Measurements from ENCODE around the gene ARID1B. TPM values are rescaled to one million over a fixed set of nuclear protein-coding genes. Genes with fewer than 3 reads are reported as not detected.

Gene ARID1B
- total and polyA plus RNA-seq, 2 donors (not counting 1 experiment from before 2014, with no cell fraction given): 47.2 to 280 TPM

DNA sequence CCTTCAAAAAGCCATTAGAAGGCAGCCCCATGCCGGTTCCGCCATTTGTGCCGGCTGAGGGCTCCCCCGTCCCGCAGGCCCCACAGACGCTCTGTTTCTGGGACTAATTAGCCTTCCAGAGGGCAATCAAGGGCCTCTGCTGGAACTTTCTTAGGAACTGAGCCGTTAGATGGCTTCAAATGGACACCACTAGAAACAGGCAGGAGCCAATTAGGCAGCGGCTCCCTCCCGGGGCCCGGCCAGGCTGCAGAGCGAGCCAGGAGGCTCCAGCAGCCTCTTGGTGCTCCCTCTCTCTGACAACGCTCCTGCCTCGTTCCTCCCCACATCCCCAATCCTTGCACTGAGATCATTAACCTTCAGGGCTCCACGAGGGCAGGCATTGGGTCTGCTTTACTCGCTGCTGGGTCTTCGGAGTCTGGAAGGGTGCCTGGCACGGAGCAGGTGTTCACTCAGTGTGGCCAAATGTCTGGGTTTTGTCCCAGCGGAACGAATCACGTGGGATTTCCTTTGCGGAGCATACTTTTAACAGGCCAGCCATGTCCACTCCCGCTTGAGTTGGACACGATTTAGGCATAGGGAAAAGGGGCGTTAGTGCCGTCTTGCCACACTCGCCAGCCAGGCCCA, 447.9 kb downstream of the ARID1B start:
- CTCF ChIA-PET: interaction anchor here (1.0 to 2.9 kb wide), 2 partner anchors 10 to 49 kb away, joined by 3 to 14 read pairs; no protein-coding TSS in a partner anchor
- no peaks in the 10 kb centered on the region for H3K9me3 Mint-ChIP-seq (ENCODE audit: insufficient read depth)
- ATAC-seq (ENCODE audit: low read depth): no peak
- peaks cover 46 to 54% of the 10 kb centered on the region in 2 donors for H3K4me1 ChIP-seq (ENCODE audit: control insufficient read depth in 2 of 2, insufficient read depth in 2 of 2, low read length in 2 of 2)
- no peak overlapping the region for H2AFZ ChIP-seq (ENCODE audit: insufficient read depth, low read depth, low read length, poor library complexity, severe bottlenecking)
- POLR2A ChIA-PET: no interaction called here
- H3K4me3 Mint-ChIP-seq: no peak overlapping the region
- H3K4me3 ChIP-seq (ENCODE audit: control extremely low read depth in 1 of 5, extremely low read depth in 1 of 5, insufficient read depth in 1 of 5, low read depth in 2 of 5, low read length in 4 of 5): no peak overlapping the region
- no peak for DNase-seq
- no peak overlapping the region for H3K9ac ChIP-seq (ENCODE audit: low read length)
- peak overlapping the region; percentile 93 for H3K4me2 ChIP-seq (replicated peaks; ENCODE audit: low read depth, low read length, poor library complexity, severe bottlenecking)
- H3K4me1 Mint-ChIP-seq: peaks cover 50% of the 10 kb centered on the region
- peaks cover 0 to 7% (median 0%) of the 10 kb centered on the region in 3 donors for H3K9me3 ChIP-seq (ENCODE audit: control extremely low read depth in 1 of 3, control insufficient read depth in 2 of 3, insufficient read depth in 1 of 3, low read length in 2 of 3)
- H3K79me2 ChIP-seq (ENCODE audit: control insufficient read depth, insufficient read depth, low read length): no peaks in the 10 kb centered on the region
- intact Hi-C loops (cut with micrococcal nuclease): loop anchor here (1.0 kb wide), 1 partner anchor 48 kb away; no protein-coding TSS in a partner anchor
- H4K20me1 ChIP-seq (ENCODE audit: control insufficient read depth, insufficient read depth, low read length, poor library complexity, severe bottlenecking): peaks cover 7% of the 10 kb centered on the region
- H3K27ac ChIP-seq (ENCODE audit: low read length in 2 of 2): no peak overlapping the region
- H3K36me3 ChIP-seq (replicated peaks in 1 of 2; ENCODE audit: control extremely low read depth in 1 of 2, control insufficient read depth in 1 of 2, extremely low read depth in 1 of 2, insufficient read depth in 2 of 2, low read length in 1 of 2): no peaks in the 10 kb centered on the region
- TF ChIP-seq, protein P1, sequence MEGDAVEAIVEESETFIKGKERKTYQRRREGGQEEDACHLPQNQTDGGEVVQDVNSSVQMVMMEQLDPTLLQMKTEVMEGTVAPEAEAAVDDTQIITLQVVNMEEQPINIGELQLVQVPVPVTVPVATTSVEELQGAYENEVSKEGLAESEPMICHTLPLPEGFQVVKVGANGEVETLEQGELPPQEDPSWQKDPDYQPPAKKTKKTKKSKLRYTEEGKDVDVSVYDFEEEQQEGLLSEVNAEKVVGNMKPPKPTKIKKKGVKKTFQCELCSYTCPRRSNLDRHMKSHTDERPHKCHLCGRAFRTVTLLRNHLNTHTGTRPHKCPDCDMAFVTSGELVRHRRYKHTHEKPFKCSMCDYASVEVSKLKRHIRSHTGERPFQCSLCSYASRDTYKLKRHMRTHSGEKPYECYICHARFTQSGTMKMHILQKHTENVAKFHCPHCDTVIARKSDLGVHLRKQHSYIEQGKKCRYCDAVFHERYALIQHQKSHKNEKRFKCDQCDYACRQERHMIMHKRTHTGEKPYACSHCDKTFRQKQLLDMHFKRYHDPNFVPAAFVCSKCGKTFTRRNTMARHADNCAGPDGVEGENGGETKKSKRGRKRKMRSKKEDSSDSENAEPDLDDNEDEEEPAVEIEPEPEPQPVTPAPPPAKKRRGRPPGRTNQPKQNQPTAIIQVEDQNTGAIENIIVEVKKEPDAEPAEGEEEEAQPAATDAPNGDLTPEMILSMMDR (IDR thresholded peaks at IDR 0.05): no peak
- no peak for TF ChIP-seq EZH2 (IDR thresholded peaks at IDR 0.05; ENCODE audit: borderline replicate concordance, insufficient read depth, low read depth, low read length, poor library complexity, severe bottlenecking)
- peaks cover 11% of the 10 kb centered on the region for H3K27me3 Mint-ChIP-seq
- 97% methylated on average over 26 of the region's 26 CpGs for WGBS (ENCODE audit: insufficient coverage)
- peaks cover 0 to 24% (median 2%) of the 10 kb centered on the region in 4 experiments for H3K27me3 ChIP-seq (replicated peaks in 1 of 4; ENCODE audit: control extremely low read depth in 1 of 4, control insufficient read depth in 3 of 4, insufficient read depth in 4 of 4, low read length in 3 of 4)
- H3K27ac Mint-ChIP-seq: no peak overlapping the region

DNA sequence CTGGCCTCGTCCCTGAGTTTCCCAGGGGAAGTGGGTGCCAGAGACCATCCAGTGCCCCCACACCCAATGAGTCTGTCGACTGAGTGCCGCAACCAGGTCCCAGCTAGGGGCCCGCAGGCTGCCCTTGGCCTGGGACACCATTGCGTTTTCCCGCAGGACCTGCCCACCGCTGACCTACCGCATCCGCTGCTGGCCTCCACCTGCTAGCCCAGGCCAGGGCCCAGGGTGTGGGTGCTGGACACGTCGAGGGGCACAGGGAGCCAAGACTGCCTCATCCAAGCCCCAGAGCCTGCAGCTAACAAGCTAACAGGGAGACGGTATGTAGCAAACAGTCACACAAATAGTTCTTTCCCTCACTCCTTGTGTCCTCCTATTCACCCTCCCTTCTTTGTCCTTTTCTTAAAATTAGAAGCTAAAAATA, 448.4 kb downstream of the ARID1B start:
- H3K4me3 Mint-ChIP-seq: no peak overlapping the region
- Histone ChIP-seq H2AFZ (ENCODE audit: insufficient read depth, low read depth, low read length, poor library complexity, severe bottlenecking) (no peak overlapping the region), H3K4me2 (replicated peaks; ENCODE audit: low read depth, low read length, poor library complexity, severe bottlenecking) (no peak overlapping the region), H3K27me3 (replicated peaks in 1 of 4; ENCODE audit: control extremely low read depth in 1 of 4, control insufficient read depth in 3 of 4, insufficient read depth in 4 of 4, low read length in 3 of 4) (peaks cover 0 to 28% (median 3%) of the 10 kb centered on the region in 4 experiments), H3K36me3 (replicated peaks in 1 of 2; ENCODE audit: control extremely low read depth in 1 of 2, control insufficient read depth in 1 of 2, extremely low read depth in 1 of 2, insufficient read depth in 2 of 2, low read length in 1 of 2) (no peaks in the 10 kb centered on the region), H3K79me2 (ENCODE audit: control insufficient read depth, insufficient read depth, low read length) (no peaks in the 10 kb centered on the region), H3K9ac (ENCODE audit: low read length) (no peak overlapping the region), H3K9me3 (ENCODE audit: control extremely low read depth in 1 of 3, control insufficient read depth in 2 of 3, insufficient read depth in 1 of 3, low read length in 2 of 3) (peaks cover 0 to 7% (median 0%) of the 10 kb centered on the region in 3 donors), H3K27ac (ENCODE audit: low read length in 2 of 2) (no peak overlapping the region), H3K4me1 (ENCODE audit: control insufficient read depth in 2 of 2, insufficient read depth in 2 of 2, low read length in 2 of 2) (peaks cover 45 to 53% of the 10 kb centered on the region in 2 donors), H4K20me1 (ENCODE audit: control insufficient read depth, insufficient read depth, low read length, poor library complexity, severe bottlenecking) (peaks cover 7% of the 10 kb centered on the region), H3K4me3 (ENCODE audit: control extremely low read depth in 1 of 5, extremely low read depth in 1 of 5, insufficient read depth in 1 of 5, low read depth in 2 of 5, low read length in 4 of 5) (no peak overlapping the region)
- ATAC-seq (ENCODE audit: low read depth): no peak
- CTCF ChIA-PET: interaction anchor here (1.0 to 2.9 kb wide), 4 partner anchors 10 to 50 kb away, joined by 3 to 14 read pairs (median 5); no protein-coding TSS in a partner anchor
- no peak overlapping the region for H3K27ac Mint-ChIP-seq
- TF ChIP-seq, protein P1 (IDR thresholded peaks at IDR 0.05): no peak
- POLR2A ChIA-PET: no interaction called here
- intact Hi-C loops (cut with micrococcal nuclease): no loop called here
- no peak for DNase-seq
- WGBS (ENCODE audit: insufficient coverage): 98% methylated on average over 11 of the region's 12 CpGs
- H3K9me3 Mint-ChIP-seq (ENCODE audit: insufficient read depth): no peaks in the 10 kb centered on the region
- peaks cover 11% of the 10 kb centered on the region for H3K27me3 Mint-ChIP-seq
- H3K4me1 Mint-ChIP-seq: peaks cover 48% of the 10 kb centered on the region
